K562 (cell line): ENCODE results near the gene DDR2.

Experiments
- CXXC5 ChIP-seq: fragments of 250-450 bp; sonication (Bioruptor Pico); IDR thresholded peaks from 2 replicates; pipeline ENCODE4 v1.8.0; 2022; ENCODE audit warnings: inconsistent platforms, mild to moderate bottlenecking, moderate library complexity
- EGR1 ChIP-seq: fragments of 450-650 bp; conservative IDR thresholded peaks from 2 replicates; pipeline ENCODE4 v1.6.1; 2017; ENCODE audit warnings: mild to moderate bottlenecking
- FOXJ3 ChIP-seq: sonication (generic); formaldehyde crosslinking; IDR thresholded peaks from 2 replicates; pipeline ENCODE4 v1.4.0; 2020; ENCODE audit warnings: mild to moderate bottlenecking, missing genetic modification reagents
- POLR2A ChIP-seq: fragments of 450-650 bp; conservative IDR thresholded peaks from 2 replicates; pipeline ENCODE4 v1.6.1; 2016
- RCOR1 ChIP-seq, 2 experiments: IDR thresholded peaks; 2 replicates each; pipeline ENCODE4 v1.6.1; 2012; ENCODE audit warnings: low read depth in 2 of 2, low read length in 2 of 2, borderline replicate concordance in 1 of 2, improper control_type of control experiment in 1 of 2
- RFX5 ChIP-seq: IDR thresholded peaks from 2 replicates; pipeline ENCODE4 v1.6.1; 2011; ENCODE audit warnings: low read depth, mild to moderate bottlenecking, improper control_type of control experiment, low read length
- SIN3A ChIP-seq, 2 experiments: fragments of 150-350 bp in 1 of 2; IDR thresholded peaks; 2 replicates each; pipeline ENCODE4 v1.6.1; 2011 to 2016; ENCODE audit warnings: borderline replicate concordance in 2 of 2, low read depth in 2 of 2, low read length in 2 of 2, mild to moderate bottlenecking in 2 of 2, moderate library complexity in 2 of 2; ENCODE audit not compliant: control insufficient read depth in 1 of 2
- SMARCB1 ChIP-seq: IDR thresholded peaks from 2 replicates; pipeline ENCODE4 v1.6.1; 2011; ENCODE audit warnings: improper control_type of control experiment, low read depth; ENCODE audit not compliant: insufficient read length
- SRSF3 ChIP-seq: fragments of 200-400 bp; formaldehyde crosslinking; IDR thresholded peaks from 2 replicates; pipeline ENCODE4 v1.6.1; 2016; ENCODE audit warnings: mild to moderate bottlenecking, low read length, moderate library complexity; ENCODE audit not compliant: insufficient read depth
- TARDBP ChIP-seq: fragments of 450-650 bp; IDR thresholded peaks from 2 replicates; pipeline ENCODE4 v1.6.1; 2016
- TBL1XR1 ChIP-seq, 2 experiments: IDR thresholded peaks; 2 replicates each; pipeline ENCODE4 v1.6.1; 2012; ENCODE audit warnings: improper control_type of control experiment in 2 of 2, low read length in 2 of 2, mild to moderate bottlenecking in 1 of 2
- ZNF274 ChIP-seq: IDR thresholded peaks from 2 replicates; pipeline ENCODE4 v1.6.1; 2011; ENCODE audit warnings: low read depth, mild to moderate bottlenecking, low read length, moderate library complexity, borderline replicate concordance
- TF ChIP-seq, protein P1 (sequence below), 3 experiments: IDR thresholded peaks in 2 of 3; conservative IDR thresholded peaks in 1 of 3; 2 replicates each; pipeline ENCODE4 v1.5.1; 2011 to 2012; ENCODE audit warnings: low read length in 3 of 3, mild to moderate bottlenecking in 3 of 3, control low read depth in 2 of 3, improper control_type of control experiment in 1 of 3, inconsistent platforms in 1 of 3, low read depth in 1 of 3, mixed read lengths in 1 of 3, moderate library complexity in 1 of 3; ENCODE audit not compliant: insufficient read depth in 2 of 3
- TF ChIP-seq, protein P2 (sequence below): sonication (generic); formaldehyde crosslinking; IDR thresholded peaks from 2 replicates; pipeline ENCODE4 v1.8.0; 2023; ENCODE audit warnings: mild to moderate bottlenecking, missing genetic modification reagents

DNA sequence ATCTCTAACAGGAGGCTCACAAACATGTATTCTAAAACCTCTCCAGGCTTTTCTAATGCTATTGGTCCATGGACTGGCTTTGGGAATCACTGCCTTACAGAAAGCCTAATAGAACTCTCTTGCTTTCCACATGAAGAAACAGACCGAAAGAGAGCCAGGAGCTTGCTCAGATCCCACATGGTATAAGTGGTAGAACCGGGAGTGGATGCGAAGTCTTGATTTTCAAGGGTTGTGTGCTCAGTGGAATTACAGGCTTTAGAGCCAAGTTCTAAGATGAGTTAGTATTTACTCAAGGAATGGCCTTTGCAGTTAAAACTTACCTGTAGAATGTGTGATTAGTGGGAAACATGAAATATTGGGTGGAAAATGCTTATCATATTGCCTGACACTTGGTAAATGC is 103.9 kb downstream of the DDR2 start:
- TF ChIP-seq, protein P1, sequence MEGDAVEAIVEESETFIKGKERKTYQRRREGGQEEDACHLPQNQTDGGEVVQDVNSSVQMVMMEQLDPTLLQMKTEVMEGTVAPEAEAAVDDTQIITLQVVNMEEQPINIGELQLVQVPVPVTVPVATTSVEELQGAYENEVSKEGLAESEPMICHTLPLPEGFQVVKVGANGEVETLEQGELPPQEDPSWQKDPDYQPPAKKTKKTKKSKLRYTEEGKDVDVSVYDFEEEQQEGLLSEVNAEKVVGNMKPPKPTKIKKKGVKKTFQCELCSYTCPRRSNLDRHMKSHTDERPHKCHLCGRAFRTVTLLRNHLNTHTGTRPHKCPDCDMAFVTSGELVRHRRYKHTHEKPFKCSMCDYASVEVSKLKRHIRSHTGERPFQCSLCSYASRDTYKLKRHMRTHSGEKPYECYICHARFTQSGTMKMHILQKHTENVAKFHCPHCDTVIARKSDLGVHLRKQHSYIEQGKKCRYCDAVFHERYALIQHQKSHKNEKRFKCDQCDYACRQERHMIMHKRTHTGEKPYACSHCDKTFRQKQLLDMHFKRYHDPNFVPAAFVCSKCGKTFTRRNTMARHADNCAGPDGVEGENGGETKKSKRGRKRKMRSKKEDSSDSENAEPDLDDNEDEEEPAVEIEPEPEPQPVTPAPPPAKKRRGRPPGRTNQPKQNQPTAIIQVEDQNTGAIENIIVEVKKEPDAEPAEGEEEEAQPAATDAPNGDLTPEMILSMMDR (IDR thresholded peaks at IDR 0.05 in 2 of 3, conservative IDR thresholded peaks at IDR 0.05 in 1 of 3; ENCODE audit: insufficient read depth in 2 of 3, low read depth in 1 of 3, low read length in 3 of 3), result no peak
- TF ChIP-seq CXXC5 (CRISPR knock-in tag) (no peak), SRSF3 (no peak), TARDBP (no peak), POLR2A (no peak), SIN3A (IDR thresholded peaks at IDR 0.05; ENCODE audit: borderline replicate concordance in 2 of 2, control insufficient read depth in 1 of 2, low read depth in 2 of 2, low read length in 2 of 2) (no peak), ZNF274 (no peak), RFX5 (no peak), FOXJ3 (CRISPR knock-in tag) (no peak), RCOR1 (IDR thresholded peaks at IDR 0.05; ENCODE audit: borderline replicate concordance in 1 of 2, low read depth in 2 of 2, low read length in 2 of 2) (no peak), TBL1XR1 (IDR thresholded peaks at IDR 0.05; ENCODE audit: low read length in 2 of 2) (no peak), EGR1 (no peak), SMARCB1 (no peak)
- TF ChIP-seq, protein P2, sequence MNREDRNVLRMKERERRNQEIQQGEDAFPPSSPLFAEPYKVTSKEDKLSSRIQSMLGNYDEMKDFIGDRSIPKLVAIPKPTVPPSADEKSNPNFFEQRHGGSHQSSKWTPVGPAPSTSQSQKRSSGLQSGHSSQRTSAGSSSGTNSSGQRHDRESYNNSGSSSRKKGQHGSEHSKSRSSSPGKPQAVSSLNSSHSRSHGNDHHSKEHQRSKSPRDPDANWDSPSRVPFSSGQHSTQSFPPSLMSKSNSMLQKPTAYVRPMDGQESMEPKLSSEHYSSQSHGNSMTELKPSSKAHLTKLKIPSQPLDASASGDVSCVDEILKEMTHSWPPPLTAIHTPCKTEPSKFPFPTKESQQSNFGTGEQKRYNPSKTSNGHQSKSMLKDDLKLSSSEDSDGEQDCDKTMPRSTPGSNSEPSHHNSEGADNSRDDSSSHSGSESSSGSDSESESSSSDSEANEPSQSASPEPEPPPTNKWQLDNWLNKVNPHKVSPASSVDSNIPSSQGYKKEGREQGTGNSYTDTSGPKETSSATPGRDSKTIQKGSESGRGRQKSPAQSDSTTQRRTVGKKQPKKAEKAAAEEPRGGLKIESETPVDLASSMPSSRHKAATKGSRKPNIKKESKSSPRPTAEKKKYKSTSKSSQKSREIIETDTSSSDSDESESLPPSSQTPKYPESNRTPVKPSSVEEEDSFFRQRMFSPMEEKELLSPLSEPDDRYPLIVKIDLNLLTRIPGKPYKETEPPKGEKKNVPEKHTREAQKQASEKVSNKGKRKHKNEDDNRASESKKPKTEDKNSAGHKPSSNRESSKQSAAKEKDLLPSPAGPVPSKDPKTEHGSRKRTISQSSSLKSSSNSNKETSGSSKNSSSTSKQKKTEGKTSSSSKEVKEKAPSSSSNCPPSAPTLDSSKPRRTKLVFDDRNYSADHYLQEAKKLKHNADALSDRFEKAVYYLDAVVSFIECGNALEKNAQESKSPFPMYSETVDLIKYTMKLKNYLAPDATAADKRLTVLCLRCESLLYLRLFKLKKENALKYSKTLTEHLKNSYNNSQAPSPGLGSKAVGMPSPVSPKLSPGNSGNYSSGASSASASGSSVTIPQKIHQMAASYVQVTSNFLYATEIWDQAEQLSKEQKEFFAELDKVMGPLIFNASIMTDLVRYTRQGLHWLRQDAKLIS (CRISPR knock-in tag), result no peak
